Measurements from ENCODE around the gene TWF2. TPM values are rescaled to one million over a fixed set of nuclear protein-coding genes. Genes with fewer than 3 reads are reported as not detected.

Gene TWF2
- total and polyA plus RNA-seq, 9 of the 15 experiments (the other 6 are each of a cell fraction or from before 2014, with no cell fraction given) = 0.11 to 61.9 (median 29.7) TPM

DNA sequence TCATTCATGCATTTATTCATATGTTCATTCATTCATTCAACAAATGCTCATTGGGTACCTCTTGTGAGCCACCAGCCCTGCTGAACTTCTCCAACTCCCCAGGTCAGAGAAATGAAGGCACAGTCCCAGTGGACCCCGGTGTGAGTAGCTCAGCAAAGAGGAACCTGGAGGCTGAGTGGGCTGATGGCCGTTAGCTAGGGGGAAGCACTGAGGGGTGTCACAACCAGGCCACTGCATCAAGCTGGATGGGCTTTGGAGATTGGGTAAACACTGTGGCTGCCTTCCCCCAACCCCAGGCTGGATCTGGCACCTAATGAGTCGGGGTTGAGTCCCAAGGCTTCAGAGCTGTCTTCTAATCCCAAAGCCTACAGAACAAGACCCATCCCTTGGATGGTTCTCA is 53.1 kb downstream of the TWF2 start:
- Histone ChIP-seq H3K9me3 (replicated peaks; ENCODE audit: control insufficient read depth, insufficient read depth, low read depth, low read length) (no peaks in the 10 kb centered on the region), H3K9me1 (ENCODE audit: control insufficient read depth, insufficient read depth, low read length) (peaks cover 9% of the 10 kb centered on the region), H3K4me1 (replicated peaks in 1 of 2; ENCODE audit: control insufficient read depth in 2 of 2, insufficient read depth in 2 of 2, low read length in 2 of 2) (peaks cover 48 to 53% of the 10 kb centered on the region in 2 experiments), H3K4me2 (ENCODE audit: insufficient read depth, low read length) (no peak overlapping the region), H3K27me3 (ENCODE audit: control insufficient read depth in 2 of 2, insufficient read depth in 2 of 2, low read length in 2 of 2) (no peaks in the 10 kb centered on the region), H4K20me1 (replicated peaks; ENCODE audit: control insufficient read depth, insufficient read depth, low read length) (0 out of 2 replicates have a peak, but pooled peaks cover 6% of the 10 kb centered on the region), H3K9ac (ENCODE audit: insufficient read depth in 1 of 2, low read depth in 2 of 2, low read length in 2 of 2) (peak overlapping the region in 1 of 2 experiments; percentile 26; a peak in 1 of 4 replicates), H3K27ac (ENCODE audit: extremely low read depth, low read depth, low read length) (no peak overlapping the region), H3K4me3 (no peak overlapping the region), H3K36me3 (ENCODE audit: control insufficient read depth, insufficient read depth, low read length) (no peaks in the 10 kb centered on the region), H3K79me2 (ENCODE audit: control insufficient read depth, insufficient read depth, low read length) (no peaks in the 10 kb centered on the region), H2AFZ (ENCODE audit: low read depth, low read length) (0 out of 2 replicates have a peak overlapping the region, but pooled peaks have one; percentile 16)
- no TSS peak for BruUV-seq (replicated peaks)
- intact Hi-C loops (cut with micrococcal nuclease) (no loop called here), in situ Hi-C loops (cut with MboI) (no loop called here)
- 0 out of 2 replicates have a peak, but pooled peaks have one; percentile 71 for TF ChIP-seq ZNF24 (IDR thresholded peaks at IDR 0.05)
- TF ChIP-seq NCOA1 (IDR thresholded peaks at IDR 0.05; ENCODE audit: low read depth) = no peak
- ChIA-PET POLR2A (interaction anchor here (1.3 kb wide), 1 partner anchor 31 kb away, joined by 3 read pairs; the partner anchor contains the start of gene POC1A), CTCF (ENCODE audit: low intra/inter-chr PET ratio) (no interaction called here)
- DNase-seq (ENCODE audit: extremely low read depth in 1 of 4, low spot score in 3 of 4) = no peak
- FAIRE-seq = no peak
- 15% methylated on average over 2 of the region's 3 CpGs for WGBS (ENCODE audit: insufficient coverage, low coverage, missing lambda C conversion rate)
- ATAC-seq = no peak

DNA sequence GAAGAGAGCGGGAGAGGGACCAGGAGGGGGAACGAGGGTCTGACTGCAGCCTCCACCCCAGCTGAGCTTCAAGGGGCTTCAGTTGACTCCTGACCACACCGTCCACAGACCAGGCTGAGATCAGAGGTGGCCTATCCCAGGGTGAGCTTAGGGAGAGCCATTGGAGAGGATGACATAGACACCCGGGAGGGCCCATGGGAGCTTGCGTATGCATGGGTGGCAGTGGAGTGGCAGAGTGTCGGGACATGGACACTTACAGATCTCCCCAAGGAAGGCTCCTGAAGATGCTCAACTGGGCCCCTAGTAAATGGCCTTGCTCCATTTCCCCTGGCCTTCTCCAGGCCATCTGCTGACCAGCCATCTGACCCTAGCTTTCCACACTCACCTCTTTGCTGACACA is 53.6 kb downstream of the TWF2 start:
- 0 out of 2 replicates have a peak, but pooled peaks cover 6% of the 10 kb centered on the region for H4K20me1 ChIP-seq (replicated peaks; ENCODE audit: control insufficient read depth, insufficient read depth, low read length)
- CTCF ChIA-PET (ENCODE audit: low intra/inter-chr PET ratio) = no interaction called here
- WGBS (ENCODE audit: insufficient coverage, low coverage, missing lambda C conversion rate) = 81% methylated on average over 4 of the region's 6 CpGs
- no peak overlapping the region for H3K4me2 ChIP-seq (ENCODE audit: insufficient read depth, low read length)
- H3K79me2 ChIP-seq (ENCODE audit: control insufficient read depth, insufficient read depth, low read length) = no peaks in the 10 kb centered on the region
- H3K9ac ChIP-seq (ENCODE audit: insufficient read depth in 1 of 2, low read depth in 2 of 2, low read length in 2 of 2) = no peak overlapping the region
- POLR2A ChIA-PET = no interaction called here
- peaks cover 9% of the 10 kb centered on the region for H3K9me1 ChIP-seq (ENCODE audit: control insufficient read depth, insufficient read depth, low read length)
- no peaks in the 10 kb centered on the region for H3K36me3 ChIP-seq (ENCODE audit: control insufficient read depth, insufficient read depth, low read length)
- no peak overlapping the region for H3K4me3 ChIP-seq
- intact Hi-C loops (cut with micrococcal nuclease) (no loop called here), in situ Hi-C loops (cut with MboI) (no loop called here)
- DNase-seq (ENCODE audit: extremely low read depth in 1 of 4, low spot score in 3 of 4) (no peak), FAIRE-seq (no peak), ATAC-seq (no peak)
- no peaks in the 10 kb centered on the region for H3K9me3 ChIP-seq (replicated peaks; ENCODE audit: control insufficient read depth, insufficient read depth, low read depth, low read length)
- no TSS peak for BruUV-seq (replicated peaks)
- 0 out of 2 replicates have a peak overlapping the region, but pooled peaks have one; percentile 39 for H2AFZ ChIP-seq (ENCODE audit: low read depth, low read length)
- peaks cover 43 to 48% of the 10 kb centered on the region in 2 experiments for H3K4me1 ChIP-seq (replicated peaks in 1 of 2; ENCODE audit: control insufficient read depth in 2 of 2, insufficient read depth in 2 of 2, low read length in 2 of 2)
- H3K27me3 ChIP-seq (ENCODE audit: control insufficient read depth in 2 of 2, insufficient read depth in 2 of 2, low read length in 2 of 2) = no peaks in the 10 kb centered on the region
- no peak overlapping the region for H3K27ac ChIP-seq (ENCODE audit: extremely low read depth, low read depth, low read length)
- TF ChIP-seq MTA2 (IDR thresholded peaks at IDR 0.05; ENCODE audit: low read depth) (no peak), SMARCA4 (IDR thresholded peaks at IDR 0.05) (no peak), POLR2H (tag; IDR thresholded peaks at IDR 0.05; ENCODE audit: low read depth) (no peak), HNRNPK (IDR thresholded peaks at IDR 0.05; ENCODE audit: low read depth, low read length, poor library complexity, severe bottlenecking) (no peak), ZNF76 (CRISPR knock-in tag; IDR thresholded peaks at IDR 0.05; ENCODE audit: borderline replicate concordance) (no peak), KAT2B (IDR thresholded peaks at IDR 0.05; ENCODE audit: low read depth, low read length) (no peak), PHF8 (IDR thresholded peaks at IDR 0.05; ENCODE audit: borderline replicate concordance, low read length) (no peak), ZBTB8A (IDR thresholded peaks at IDR 0.05; ENCODE audit: partially characterized antibody) (no peak), CBFA2T3 (IDR thresholded peaks at IDR 0.05) (no peak), GABPA (tag; conservative IDR thresholded peaks at IDR 0.05; ENCODE audit: low read depth) (no peak), C11orf30 (IDR thresholded peaks at IDR 0.05; ENCODE audit: low read depth) (no peak), EZH2 (IDR thresholded peaks at IDR 0.05; ENCODE audit: borderline replicate concordance, low read depth, low read length) (no peak), MAFF (IDR thresholded peaks at IDR 0.05; ENCODE audit: low read length) (no peak), SETDB1 (IDR thresholded peaks at IDR 0.05; ENCODE audit: low read length) (no peak)
- TF ChIP-seq, protein P1, sequence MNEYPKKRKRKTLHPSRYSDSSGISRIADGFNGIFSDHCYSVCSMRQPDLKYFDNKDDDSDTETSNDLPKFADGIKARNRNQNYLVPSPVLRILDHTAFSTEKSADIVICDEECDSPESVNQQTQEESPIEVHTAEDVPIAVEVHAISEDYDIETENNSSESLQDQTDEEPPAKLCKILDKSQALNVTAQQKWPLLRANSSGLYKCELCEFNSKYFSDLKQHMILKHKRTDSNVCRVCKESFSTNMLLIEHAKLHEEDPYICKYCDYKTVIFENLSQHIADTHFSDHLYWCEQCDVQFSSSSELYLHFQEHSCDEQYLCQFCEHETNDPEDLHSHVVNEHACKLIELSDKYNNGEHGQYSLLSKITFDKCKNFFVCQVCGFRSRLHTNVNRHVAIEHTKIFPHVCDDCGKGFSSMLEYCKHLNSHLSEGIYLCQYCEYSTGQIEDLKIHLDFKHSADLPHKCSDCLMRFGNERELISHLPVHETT (CRISPR knock-in tag; conservative IDR thresholded peaks at IDR 0.05 in 1 of 2, IDR thresholded peaks at IDR 0.05 in 1 of 2) = no peak

Data from K562 (cell line).